Spinal cord (tissue), 10 donors: ENCODE measurements around the gene CHD9. TPM values are rescaled to one million over a fixed set of nuclear protein-coding genes. Genes with fewer than 3 reads are reported as not detected.
"Not testable (repeated sequence)": the region's sequence is repeated elsewhere in the genome, so short reads cannot be mapped to it uniquely, and the experiment has no call there.

ENCODE experiments used
- DNase-seq, 6 donors: peaks; one replicate each; pipeline versions ENCODE4 v3.0.0 to v3.0.0-alpha.2; 2013 to 2015; ENCODE audit warnings: low spot score in 6 of 6, low read depth in 4 of 6
- H3K27ac ChIP-seq: one replicate; pipeline ENCODE4 v1.5.1; 2013; ENCODE audit warnings: low read depth, low read length, control low read depth
- H3K27me3 ChIP-seq: one replicate; pipeline ENCODE4 v1.6.1; 2013; ENCODE audit warnings: low read length; ENCODE audit not compliant: control insufficient read depth, insufficient read depth
- H3K36me3 ChIP-seq: one replicate; pipeline ENCODE4 v1.6.1; 2013; ENCODE audit warnings: low read length; ENCODE audit not compliant: control insufficient read depth, insufficient read depth
- H3K4me1 ChIP-seq: one replicate; pipeline ENCODE4 v1.6.1; 2013; ENCODE audit warnings: low read length; ENCODE audit not compliant: control insufficient read depth, insufficient read depth
- H3K4me3 ChIP-seq: one replicate; pipeline ENCODE4 v1.5.1; 2013; ENCODE audit warnings: low read depth, low read length, control low read depth
- H3K9me3 ChIP-seq: one replicate; pipeline ENCODE4 v1.6.1; 2013; ENCODE audit warnings: low read length; ENCODE audit not compliant: control insufficient read depth, insufficient read depth
- WGBS: methylation state at CpG from one replicate; pipeline ENCODE4 v1.1.5; 2013; ENCODE audit warnings: missing lambda C conversion rate; ENCODE audit not compliant: insufficient coverage; 5-methylcytosine and 5-hydroxymethylcytosine counted together
- polyA plus RNA-seq, 2 donors: library from polyadenylated mRNA; unstranded; fragments of 120-200 nt; gene quantifications; one replicate each; pipeline ENCODE4 v1.2.1, GENCODE V29; 2013; ENCODE audit not compliant: insufficient read length in 2 of 2
- total RNA-seq, 2 donors: library from RNA; depleted of rRNA in 1 of 2; stranded (reverse); fragments of 120-200 nt in 1 of 2; fragments of >200 nt in 1 of 2; gene quantifications; one replicate each; pipeline versions ENCODE4 v1.2.3 to v1.2.4, GENCODE V29; 2013 to 2014
- donor health status: healthy.

CHD9 gene
- total and polyA plus RNA-seq, 4 donors: 32.2 to 140 (median 82.8) TPM

DNA sequence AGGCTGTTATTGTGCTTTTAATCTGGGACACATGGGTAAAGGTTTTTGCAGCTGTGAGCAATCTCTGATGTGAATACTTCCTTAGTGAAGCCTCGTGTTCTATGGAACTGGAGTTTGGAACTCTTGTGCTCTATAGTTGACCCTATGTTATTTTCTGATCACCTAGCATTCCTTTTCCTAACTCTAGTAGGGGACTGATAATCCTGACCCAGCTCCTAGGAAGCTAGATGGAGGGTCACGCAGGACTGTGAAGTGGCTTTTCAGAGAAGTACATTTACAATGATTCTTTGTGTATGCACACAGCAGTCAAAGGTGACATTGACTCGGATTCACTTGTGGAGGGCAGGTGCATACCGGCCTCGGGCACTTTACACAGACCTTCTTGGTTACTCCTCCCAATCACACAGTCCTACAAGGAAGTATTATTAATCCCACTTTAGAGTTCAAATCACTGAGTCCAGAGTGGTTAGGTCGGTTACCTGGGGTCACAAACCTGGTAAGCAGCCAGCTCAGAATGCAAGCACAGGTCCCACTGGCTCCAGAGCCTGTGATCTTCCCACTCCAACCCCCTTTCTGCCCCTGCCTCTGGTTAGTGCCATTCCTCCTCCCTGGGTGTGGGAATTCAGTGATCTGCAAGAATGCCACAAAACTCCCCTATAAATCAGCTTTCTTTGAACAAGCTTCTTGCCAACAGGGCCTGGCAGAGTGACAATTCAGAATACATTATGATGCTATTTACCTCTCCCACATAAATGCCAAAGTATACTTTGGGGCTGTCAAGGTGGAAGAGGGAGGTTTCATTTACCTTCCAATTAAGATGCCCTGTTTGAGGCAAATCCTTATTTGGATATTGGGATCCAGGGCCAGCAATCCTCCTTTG, 9.2 kb upstream of the CHD9 start:
- no peak for DNase-seq
- H3K27me3 ChIP-seq: peaks cover 3% of the 10 kb centered on the region
- no peaks in the 10 kb centered on the region for H3K9me3 ChIP-seq
- 68% methylated on average over 5 of the region's 6 CpGs for WGBS
- peaks cover 22% of the 10 kb centered on the region for H3K4me1 ChIP-seq
- H3K36me3 ChIP-seq: no peaks in the 10 kb centered on the region
- no peak overlapping the region for H3K4me3 ChIP-seq
- H3K27ac ChIP-seq: no peak overlapping the region

GRCh38 chr16:53047515-53047914, 7.3 kb upstream of the CHD9 start:
- H3K9me3 ChIP-seq, DNase-seq, H3K27me3 ChIP-seq, H3K4me3 ChIP-seq, H3K27ac ChIP-seq, H3K36me3 ChIP-seq: not testable (repeated sequence)
- peaks cover 11% of the 10 kb centered on the region for H3K4me1 ChIP-seq
- WGBS: 86% methylated on average over 1 of the region's 5 CpGs

- 86% methylated on average over 2 of the region's 4 CpGs for WGBS
- no peaks in the 10 kb centered on the region for H3K36me3 ChIP-seq
- peaks cover 9% of the 10 kb centered on the region for H3K4me1 ChIP-seq
- H3K4me3 ChIP-seq: no peak overlapping the region
- H3K9me3 ChIP-seq: no peaks in the 10 kb centered on the region
- DNase-seq: no peak
- H3K27ac ChIP-seq: no peak overlapping the region
- H3K27me3 ChIP-seq: peaks cover 3% of the 10 kb centered on the region
Measured at GRCh38 chr16:53048139-53048915, 6.5 kb upstream of the CHD9 start.

DNA sequence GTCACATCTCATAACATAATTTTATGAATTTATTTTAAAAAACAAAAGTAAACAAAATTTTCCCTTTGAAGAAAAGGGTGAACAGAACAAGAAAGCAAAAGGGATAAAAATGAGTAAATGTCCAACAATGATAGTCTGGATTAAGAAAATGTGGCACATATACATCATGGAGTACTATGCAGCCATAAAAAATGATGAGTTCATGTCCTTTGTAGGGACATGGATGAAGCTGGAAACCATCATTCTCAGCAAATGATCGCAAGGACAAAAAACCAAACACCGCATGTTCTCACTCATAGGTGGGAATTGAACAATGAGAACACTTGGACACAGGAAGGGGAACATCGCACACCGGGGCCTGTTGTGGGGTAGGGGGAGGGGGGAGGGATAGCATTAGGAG, 3.5 kb upstream of the CHD9 start:
- H3K27me3 ChIP-seq, H3K36me3 ChIP-seq, H3K4me3 ChIP-seq, DNase-seq, H3K27ac ChIP-seq, H3K9me3 ChIP-seq: not testable (repeated sequence)
- WGBS: no CpG with 5 or more reads among the region's 4 CpGs
- H3K4me1 ChIP-seq: peaks cover 15% of the 10 kb centered on the region

DNA sequence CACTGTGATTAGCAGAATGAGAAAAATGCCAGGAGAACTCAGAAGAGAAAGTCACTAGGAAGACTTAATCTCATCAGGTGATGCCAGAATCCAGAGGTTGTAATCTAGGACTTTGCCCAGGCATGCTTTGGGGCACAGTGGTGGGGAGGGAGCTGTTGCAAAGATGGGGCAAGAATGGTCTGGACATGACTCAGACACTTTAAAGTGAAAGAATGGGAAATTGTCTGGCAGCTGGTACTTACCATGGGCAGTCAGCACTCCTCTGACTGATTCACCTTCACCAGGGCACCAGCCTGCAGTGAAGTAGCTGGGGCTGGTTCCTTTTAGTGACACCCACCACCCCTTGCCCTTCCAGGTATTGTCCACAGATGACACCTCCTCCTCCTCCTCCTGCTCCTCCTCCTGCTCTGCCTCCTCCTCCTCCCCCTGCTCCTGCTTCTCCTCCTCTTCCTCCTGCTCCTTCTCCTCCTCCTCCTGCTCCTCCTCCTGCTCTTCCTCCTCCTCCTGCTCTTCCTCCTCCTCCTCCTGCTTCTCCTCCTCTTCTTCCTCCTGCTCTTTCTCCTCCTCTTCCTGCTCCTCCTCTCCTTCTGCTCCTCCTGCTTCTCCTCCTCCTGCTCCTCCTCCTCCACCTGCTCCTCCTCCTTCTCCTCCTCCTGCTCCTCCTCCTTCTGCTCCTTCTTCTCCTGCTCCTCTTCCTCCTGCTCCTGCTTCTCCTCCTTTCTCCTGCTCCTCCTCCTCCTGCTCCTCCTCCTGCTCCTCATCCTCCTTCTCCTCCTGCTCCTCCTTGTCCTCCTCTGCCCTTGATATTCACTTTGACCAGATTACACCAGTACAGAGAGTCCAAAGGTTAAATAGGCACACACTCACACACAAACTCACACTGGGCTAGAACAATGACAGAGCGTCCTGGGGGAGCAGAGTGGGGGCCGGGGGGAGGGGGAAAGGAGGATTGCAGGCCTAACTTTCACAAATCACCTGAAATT, 2.0 kb upstream of the CHD9 start, which contains the start of gene CHD9NB:
Gene CHD9NB (minus strand): TSS at position 379 of the 983 bp plus-strand sequence. CDS start 8,739 bp downstream, outside the sequence.
- no CpG with 5 or more reads among the region's 2 CpGs for WGBS
- no peaks in the 10 kb centered on the region for H3K36me3 ChIP-seq
- no peak within 1 kb of the TSS for H3K4me3 ChIP-seq
- peaks cover 20% of the 10 kb centered on the region for H3K4me1 ChIP-seq
- H3K9me3 ChIP-seq: no peaks in the 10 kb centered on the region
- peak in 1 of 6 donors; percentile 4 for DNase-seq
- no peaks in the 10 kb centered on the region for H3K27me3 ChIP-seq
- no peak within 1 kb of the TSS for H3K27ac ChIP-seq

DNA sequence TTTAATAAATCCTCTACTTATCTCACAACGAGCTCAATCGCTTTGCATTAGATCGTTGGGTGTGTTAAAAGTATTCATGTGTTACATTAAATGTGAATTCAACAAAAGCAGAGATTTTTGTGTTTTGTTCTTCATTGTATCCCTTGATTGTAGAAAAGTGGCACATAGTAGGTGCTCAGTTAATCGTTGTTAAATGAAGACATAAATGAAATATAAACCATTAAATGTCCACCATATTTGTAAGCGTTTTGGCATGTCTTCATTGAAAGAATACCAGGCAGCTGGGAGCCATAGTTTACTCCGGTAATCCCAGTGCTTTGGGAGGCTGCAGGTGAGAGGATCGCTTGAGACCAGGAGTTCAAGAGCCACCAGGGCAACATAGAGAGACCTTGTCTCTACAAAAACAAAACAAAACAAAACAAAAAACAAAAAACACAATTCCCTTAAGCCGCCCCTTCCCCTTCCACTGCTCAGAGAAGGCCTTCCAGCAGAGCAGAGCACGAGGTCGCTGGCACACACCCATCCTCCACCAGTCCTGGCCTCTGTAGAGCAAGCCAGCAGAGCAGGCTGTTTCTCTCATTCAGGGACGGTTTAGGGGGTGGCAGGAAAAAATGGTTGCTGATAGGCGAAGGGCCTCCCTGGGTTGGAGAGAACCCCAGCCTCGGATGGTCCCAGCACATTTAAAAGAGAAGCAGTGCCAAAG, 673 bp upstream of the CHD9 start:
- DNase-seq: no peak
- WGBS: 31% methylated on average over 4 of the region's 13 CpGs
- no peaks in the 10 kb centered on the region for H3K9me3 ChIP-seq
- no peaks in the 10 kb centered on the region for H3K36me3 ChIP-seq
- H3K27ac ChIP-seq: peak overlapping the region; percentile 92
- peak overlapping the region; percentile 86 for H3K4me3 ChIP-seq
- H3K27me3 ChIP-seq: no peaks in the 10 kb centered on the region
- peaks cover 24% of the 10 kb centered on the region for H3K4me1 ChIP-seq

DNA sequence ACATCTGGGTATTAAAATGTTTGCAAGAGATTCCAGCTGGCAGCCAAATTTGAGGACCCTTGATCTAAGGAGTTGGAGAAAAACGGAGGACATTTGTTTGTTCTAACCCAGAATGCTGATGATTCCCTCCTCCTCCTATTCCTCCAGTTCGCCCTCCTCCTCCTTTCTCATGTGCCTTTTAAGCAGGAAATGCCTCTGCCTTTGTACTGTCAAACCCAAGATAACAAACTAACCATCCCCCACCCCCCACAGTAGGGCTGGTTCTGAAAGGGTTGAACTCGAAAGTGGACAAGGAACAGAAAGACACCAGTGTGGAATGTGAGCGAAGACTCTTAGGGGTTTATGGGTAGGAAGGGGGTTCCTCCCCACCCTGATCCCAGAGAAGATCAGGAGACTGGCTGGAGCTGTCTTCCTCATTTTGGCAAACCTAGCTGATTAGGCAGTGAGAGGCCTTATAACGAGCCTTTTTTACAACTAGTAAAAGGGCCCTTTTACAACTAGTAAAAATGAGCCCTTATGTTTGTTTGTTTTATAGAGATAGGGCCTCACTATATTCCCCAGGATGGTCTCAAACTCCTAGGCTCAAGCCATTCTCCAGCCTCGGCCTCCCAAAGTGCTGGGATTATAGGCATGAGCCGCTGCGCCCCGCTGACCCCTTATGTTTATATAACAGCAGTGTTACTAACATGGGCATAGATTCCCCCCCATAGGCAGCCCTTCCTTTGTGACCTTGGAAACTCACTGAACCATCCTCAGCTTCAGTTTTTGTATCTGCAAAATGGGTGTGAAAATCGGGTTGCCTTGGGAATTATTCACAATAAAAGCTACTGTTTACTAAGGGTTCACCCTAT, 975 bp downstream of the CHD9 start:
- Histone ChIP-seq H3K27me3 (no peaks in the 10 kb centered on the region), H3K4me3 (peak overlapping the region; percentile 86), H3K9me3 (no peaks in the 10 kb centered on the region), H3K36me3 (no peaks in the 10 kb centered on the region), H3K4me1 (peaks cover 24% of the 10 kb centered on the region), H3K27ac (peak overlapping the region; percentile 92)
- peak in 3 of 6 donors; percentile 53 to 70 (median 70) for DNase-seq
- 40% methylated on average over 1 of the region's 10 CpGs for WGBS

GRCh38 chr16:53056392-53056881, 1.6 kb downstream of the CHD9 start:
- no peak for DNase-seq
- peak overlapping the region; percentile 86 for H3K4me3 ChIP-seq
- H3K27ac ChIP-seq: peak overlapping the region; percentile 92
- no peaks in the 10 kb centered on the region for H3K9me3 ChIP-seq
- WGBS: no CpG with 5 or more reads among the region's 8 CpGs
- H3K27me3 ChIP-seq: no peaks in the 10 kb centered on the region
- no peaks in the 10 kb centered on the region for H3K36me3 ChIP-seq
- H3K4me1 ChIP-seq: peaks cover 24% of the 10 kb centered on the region
